ENCODE measurements around the gene CALM3.
"Not testable (repeated sequence)": the region's sequence is repeated elsewhere in the genome, so short reads cannot be mapped to it uniquely, and the experiment has no call there.

CALM3 gene

DNA sequence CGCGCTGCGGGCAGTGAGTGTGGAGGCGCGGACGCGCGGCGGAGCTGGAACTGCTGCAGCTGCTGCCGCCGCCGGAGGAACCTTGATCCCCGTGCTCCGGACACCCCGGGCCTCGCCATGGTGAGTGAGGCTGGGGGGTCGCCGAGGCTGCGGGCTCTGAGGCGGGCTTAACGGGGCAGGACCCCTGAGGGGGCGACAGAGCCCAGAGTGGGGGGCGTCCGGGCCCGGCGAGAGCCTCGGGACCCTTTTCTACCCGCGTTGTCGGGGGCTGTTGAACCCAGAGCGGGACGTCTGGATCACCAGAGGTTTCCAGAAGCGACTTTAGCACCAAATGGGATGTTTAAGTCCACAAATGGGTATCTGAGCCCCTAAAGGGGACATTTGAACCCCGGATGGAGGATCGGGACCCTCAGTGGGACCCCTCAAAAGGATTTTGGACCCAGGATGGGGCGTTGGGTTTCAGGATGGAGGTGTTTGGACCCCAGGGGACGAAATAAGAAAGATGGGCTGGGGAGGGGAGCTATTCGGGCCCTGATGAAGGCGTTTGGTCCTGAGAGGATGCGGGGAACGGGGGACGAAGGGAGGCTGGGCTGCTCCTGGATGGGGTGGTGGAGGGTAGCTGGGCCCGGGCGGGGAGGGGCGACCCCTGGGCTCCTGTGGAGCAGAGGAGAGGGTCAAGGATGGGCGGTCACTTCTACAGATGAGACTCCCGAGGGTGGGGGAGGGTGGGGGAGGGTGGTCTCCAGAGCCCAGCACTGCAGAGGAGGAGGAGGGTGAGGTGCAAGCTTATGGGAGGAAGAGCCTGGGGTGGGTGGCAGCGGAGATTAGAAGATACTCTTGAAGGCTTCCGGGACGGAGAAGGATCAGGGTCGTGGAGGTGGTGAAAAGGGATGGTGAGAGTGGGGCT, at the start of gene CALM3:
CALM3 (plus strand) TSS at position 13 of the 907 bp plus-strand sequence; CDS start at position 118, 105 bp downstream.
- DNase-seq = no peak

GRCh38 chr19:46552891-46553290, 48.2 kb upstream of the CALM3 start:
- no peak for DNase-seq

GRCh38 chr19:46554161-46554560, 47.0 kb upstream of the CALM3 start:
- no peak for DNase-seq

DNA sequence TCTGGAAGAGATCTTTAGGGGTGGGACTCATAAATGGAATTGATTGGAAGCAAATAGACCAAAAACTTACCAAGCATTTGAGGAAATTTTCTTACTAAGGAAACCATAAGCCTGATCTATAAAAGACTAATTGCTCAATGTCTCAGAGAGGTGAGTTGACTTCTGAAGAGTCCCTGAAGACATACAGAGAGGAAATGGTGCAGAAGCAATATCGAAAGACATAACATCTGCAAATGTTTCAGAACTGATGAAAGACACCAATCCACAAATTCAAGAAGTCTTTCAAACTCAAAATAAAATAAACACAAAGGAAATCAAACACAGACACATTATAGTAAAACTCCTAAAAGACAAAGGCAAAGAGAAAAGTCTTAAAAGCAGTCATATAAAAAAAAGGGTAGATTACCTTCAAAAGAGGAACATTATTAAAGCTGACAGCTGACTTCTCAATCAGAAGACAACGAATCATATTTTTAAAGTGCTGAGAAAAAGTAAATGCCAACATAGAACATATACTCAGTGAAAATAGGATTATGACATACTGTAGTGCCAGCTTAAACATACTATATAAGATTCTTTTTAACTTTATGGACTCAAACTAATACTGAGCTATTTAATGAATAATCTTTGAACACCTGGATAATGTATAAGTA, 45.4 kb upstream of the CALM3 start:
- no peak for DNase-seq

- not testable (repeated sequence) for DNase-seq
Observed at GRCh38 chr19:46556471-46556870, 44.7 kb upstream of the CALM3 start.

DNA sequence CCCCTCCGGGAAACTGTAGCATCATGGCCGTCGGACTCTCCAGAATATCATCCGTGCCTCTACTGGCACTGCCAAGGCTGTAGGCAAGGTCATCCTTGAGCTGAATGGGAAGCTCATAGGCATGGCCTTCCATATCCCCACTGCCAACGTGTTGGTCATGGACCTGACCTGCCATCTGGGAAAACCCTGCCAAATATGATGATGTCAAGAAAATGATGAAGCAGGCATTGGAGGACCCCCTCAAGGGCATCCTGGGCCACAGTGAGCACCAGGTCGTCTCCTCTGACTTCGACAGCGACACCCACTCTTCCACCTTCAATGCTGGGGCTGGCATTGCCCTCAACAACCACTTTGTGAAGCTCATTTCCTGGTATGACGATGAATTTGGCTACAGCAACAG, 41.9 kb upstream of the CALM3 start:
- no peak for DNase-seq

- DNase-seq = not testable (repeated sequence)
Observed at GRCh38 chr19:46559675-46560074, 41.5 kb upstream of the CALM3 start.

DNA sequence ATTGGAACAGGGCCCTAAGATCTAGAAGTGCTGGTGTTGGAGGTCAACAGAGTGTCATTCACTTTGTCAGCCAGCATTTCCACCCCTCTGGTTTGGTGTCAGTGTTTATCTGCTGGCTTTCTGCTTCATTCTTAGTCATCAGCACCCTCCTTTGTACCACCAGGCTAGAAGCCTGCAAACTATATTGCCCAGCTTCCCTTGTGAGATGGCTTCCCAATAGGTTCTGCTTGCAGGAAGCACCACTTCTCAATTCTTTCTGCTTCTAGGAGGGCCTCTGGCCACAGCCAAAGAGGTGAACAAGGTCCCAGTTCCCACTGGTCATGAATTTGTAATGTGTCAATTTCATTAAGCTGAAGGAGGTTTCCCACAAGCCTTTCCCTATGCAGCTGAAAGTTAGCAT, 36.4 kb upstream of the CALM3 start:
- DNase-seq = no peak

- no peak for DNase-seq
Observed at GRCh38 chr19:46571495-46571894, 29.6 kb upstream of the CALM3 start.

DNA sequence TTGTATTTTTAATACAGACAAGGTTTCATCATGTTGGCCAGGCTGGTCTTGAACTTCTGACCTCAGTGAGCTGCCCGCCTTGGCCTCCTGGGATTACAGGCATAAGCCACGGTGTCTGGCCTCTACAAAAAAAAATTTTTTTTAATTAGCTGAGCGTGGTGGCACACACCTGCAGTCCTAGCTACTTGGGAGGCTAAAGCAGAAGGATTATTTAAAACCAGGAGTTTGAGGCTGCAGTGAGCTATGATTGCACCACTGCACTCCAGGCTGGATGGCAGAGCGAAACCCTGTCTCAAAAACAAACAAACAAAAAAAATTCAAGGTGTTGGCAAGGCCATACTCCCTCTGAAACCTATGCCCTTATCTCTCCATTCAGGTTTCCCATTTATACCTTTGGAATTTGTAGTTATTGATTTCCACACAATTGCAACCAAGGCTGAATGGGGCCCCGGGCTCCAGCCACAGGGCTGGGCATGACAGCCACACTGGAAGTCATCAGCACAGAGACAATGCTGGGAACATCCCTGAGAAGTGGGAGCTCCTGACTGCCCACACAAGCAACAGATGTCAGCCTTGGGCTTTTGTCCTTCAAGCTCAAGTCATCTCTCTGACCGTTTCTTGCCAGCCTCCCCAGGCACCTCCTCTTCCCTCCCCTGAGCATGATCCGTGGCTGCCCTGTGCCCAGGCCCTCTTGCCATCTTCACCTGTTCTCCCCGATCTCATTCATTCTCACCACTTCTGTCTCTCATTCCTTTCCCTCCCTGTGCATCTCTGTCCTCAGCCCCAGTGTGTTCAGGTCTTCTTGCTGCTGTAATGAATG, 27.2 kb upstream of the CALM3 start:
- no peak for DNase-seq

GRCh38 chr19:46574533-46574932, 26.6 kb upstream of the CALM3 start:
- peak; percentile 25 for DNase-seq

- DNase-seq = no peak
Observed at GRCh38 chr19:46578450-46578849, 22.7 kb upstream of the CALM3 start.

- DNase-seq = peak; percentile 56
Observed at GRCh38 chr19:46579361-46579879, 21.7 kb upstream of the CALM3 start.

DNA sequence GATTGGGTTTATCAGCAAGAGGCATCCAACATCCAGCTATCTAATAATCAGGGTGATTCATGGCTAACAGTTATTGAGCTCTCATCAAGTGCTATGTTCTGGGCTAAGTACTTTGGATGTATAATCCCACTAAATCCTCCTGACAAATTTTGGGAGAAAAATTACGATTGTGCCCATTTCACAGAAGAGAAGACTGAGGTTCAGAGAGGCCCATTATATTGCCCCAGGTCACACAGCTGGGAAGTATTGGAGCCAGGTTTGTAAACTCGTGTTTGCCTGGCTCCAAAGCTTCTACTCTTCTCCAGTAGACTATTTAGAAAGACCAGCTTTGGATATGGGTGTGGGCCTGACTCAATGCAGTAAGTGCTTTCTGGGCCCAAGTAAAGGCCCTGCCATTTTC, 20.9 kb upstream of the CALM3 start:
- no peak for DNase-seq

DNA sequence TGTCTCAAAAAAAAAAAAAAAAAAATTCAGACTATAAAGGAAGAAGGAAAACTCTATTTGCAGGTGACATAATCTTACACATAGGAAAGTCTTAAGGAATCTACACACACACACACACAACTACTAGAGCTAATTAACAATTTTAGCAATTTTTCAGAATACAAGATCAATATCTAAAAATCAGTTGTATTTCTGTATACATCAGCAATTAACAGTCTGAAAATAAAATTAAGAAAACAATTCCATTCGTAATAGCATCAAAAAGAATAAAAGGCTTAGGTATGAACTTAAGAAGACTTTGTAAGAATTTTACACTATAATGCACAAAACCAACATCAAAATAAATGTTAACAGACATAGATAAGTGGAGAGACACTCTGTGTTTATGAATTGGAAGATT, 15.6 kb upstream of the CALM3 start:
- DNase-seq = no peak

DNA sequence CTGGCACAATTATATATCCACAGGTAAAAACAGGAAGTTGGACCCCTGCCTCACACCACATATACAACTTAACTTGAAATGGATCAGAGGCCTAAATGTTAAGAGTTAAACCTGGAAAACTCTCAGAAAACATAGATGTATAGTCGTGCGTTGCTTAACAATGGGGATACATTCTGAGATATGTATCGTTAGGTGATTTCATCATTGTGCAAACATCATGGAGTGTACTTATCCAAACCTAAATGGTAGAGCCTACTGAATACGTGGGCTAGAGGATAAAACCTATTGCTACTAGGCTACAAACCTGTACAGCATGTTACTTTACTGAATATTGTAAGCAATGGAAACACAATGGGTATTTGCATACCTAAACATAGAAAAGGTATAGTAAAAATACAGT, 14.8 kb upstream of the CALM3 start:
- no peak for DNase-seq

DNA sequence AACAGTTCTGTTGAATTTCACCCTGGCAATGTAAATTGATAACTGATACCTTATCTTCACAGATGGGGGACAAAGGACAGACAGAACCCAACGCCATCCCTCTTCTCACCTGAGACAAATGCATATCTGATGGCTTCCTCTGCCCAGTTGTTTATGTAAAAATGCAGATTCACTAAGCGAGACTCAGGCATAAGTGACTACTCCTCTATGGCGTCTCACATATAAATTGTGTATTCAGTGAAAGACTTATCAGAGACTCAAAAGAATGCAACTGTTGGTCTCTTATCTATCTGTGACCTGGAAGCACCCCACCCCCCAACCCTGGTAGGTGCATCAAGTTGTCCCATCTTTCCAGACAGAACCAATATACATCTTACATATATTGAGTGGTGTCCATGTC, 13.3 kb upstream of the CALM3 start:
- DNase-seq = no peak

- no peak for DNase-seq
Observed at GRCh38 chr19:46591254-46591653, 9.9 kb upstream of the CALM3 start.

- no peak for DNase-seq
Observed at GRCh38 chr19:46591870-46592269, 9.3 kb upstream of the CALM3 start.

DNA sequence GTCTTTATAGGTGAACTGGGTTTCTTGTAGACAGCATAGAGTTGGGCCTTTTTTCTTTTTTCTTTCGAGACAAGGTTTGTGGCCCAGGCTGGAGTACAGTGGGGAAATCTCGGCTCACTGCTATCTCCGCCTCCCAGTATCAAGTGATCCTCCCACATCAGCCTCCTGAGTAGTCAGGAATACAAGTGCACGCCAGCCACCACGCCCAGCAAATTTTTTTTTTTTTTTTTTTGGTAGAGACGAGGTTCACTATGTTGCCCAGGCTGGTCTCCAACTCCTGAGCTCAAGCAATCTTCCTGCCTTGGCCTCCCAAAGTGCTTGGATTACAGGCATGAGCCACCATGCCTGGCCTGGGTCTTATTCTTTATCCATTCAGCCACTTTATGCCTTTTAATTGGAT, 5.1 kb upstream of the CALM3 start:
- no peak for DNase-seq

GRCh38 chr19:46598372-46598917, 2.7 kb upstream of the CALM3 start:
- no peak for DNase-seq

GRCh38 chr19:46599716-46600373, 1.3 kb upstream of the CALM3 start:
- DNase-seq = no peak
